GM23338 (cell line): ENCODE results near the gene MEN1. TPM values are rescaled to one million over a fixed set of nuclear protein-coding genes. Genes with fewer than 3 reads are reported as not detected.

Source experiments
- ATAC-seq: fragments of 200-7000 bp; cut with Tn5 transposase; 3 replicates; pipeline ENCODE4 v1.9.1; 2020
- DNase-seq: peaks from one replicate; pipeline ENCODE4 v3.0.0-alpha.2; 2015; ENCODE audit warnings: low spot score
- H2AFZ ChIP-seq: fragments of 200-600 bp; sonication (generic); 2 replicates; pipeline ENCODE4 v1.8.0; 2016; ENCODE audit warnings: antibody characterized with exemption, mild to moderate bottlenecking, moderate library complexity
- H3F3A ChIP-seq: fragments of 200-600 bp; sonication (generic); replicated peaks from 2 replicates; pipeline ENCODE4 v1.8.0; 2017; ENCODE audit warnings: antibody characterized with exemption, mixed run types, low read depth
- H3K27ac ChIP-seq: fragments of 200-600 bp; sonication (generic); 2 replicates; pipeline ENCODE4 v1.6.1; 2016; ENCODE audit warnings: low read depth
- H3K27me3 ChIP-seq: fragments of 200-600 bp; sonication (generic); 2 replicates; pipeline ENCODE4 v1.8.0; 2016; ENCODE audit warnings: mild to moderate bottlenecking, mixed run types, moderate library complexity; ENCODE audit not compliant: insufficient read depth
- H3K36me3 ChIP-seq: fragments of 200-600 bp; sonication (generic); 2 replicates; pipeline ENCODE4 v1.8.0; 2016; ENCODE audit warnings: mild to moderate bottlenecking; ENCODE audit not compliant: insufficient read depth
- H3K4me1 ChIP-seq: fragments of 200-600 bp; sonication (generic); 2 replicates; pipeline ENCODE4 v1.8.0; 2016; ENCODE audit warnings: mild to moderate bottlenecking, moderate library complexity; ENCODE audit not compliant: insufficient read depth
- H3K4me2 ChIP-seq: fragments of 200-600 bp; sonication (generic); 2 replicates; pipeline ENCODE4 v1.7.1; 2017; ENCODE audit warnings: mixed run types
- H3K4me3 ChIP-seq: fragments of 200-600 bp; sonication (generic); 2 replicates; pipeline ENCODE4 v1.6.1; 2016; ENCODE audit warnings: mixed run types
- H3K79me2 ChIP-seq: fragments of 200-600 bp; sonication (generic); replicated peaks from 2 replicates; pipeline ENCODE4 v1.8.0; 2017; ENCODE audit warnings: mild to moderate bottlenecking; ENCODE audit not compliant: insufficient read depth
- H3K9me2 ChIP-seq: fragments of 200-600 bp; sonication (generic); 2 replicates; pipeline ENCODE4 v1.8.0; 2017; ENCODE audit not compliant: insufficient read depth
- H4K20me1 ChIP-seq: fragments of 200-600 bp; sonication (generic); replicated peaks from 2 replicates; pipeline ENCODE4 v1.8.0; 2017; ENCODE audit warnings: mild to moderate bottlenecking; ENCODE audit not compliant: insufficient read depth
- H3K27ac Mint-ChIP-seq: 2 replicates; pipeline ENCODE4 v1.8.0; 2020; ENCODE audit warnings: inconsistent platforms, mild to moderate bottlenecking, moderate library complexity, mixed read lengths
- H3K27me3 Mint-ChIP-seq: 3 replicates; pipeline ENCODE4 v1.8.0; 2022; ENCODE audit warnings: low read depth, mild to moderate bottlenecking, moderate library complexity, mixed read lengths, inconsistent platforms; ENCODE audit not compliant: insufficient read depth, poor library complexity
- H3K36me3 Mint-ChIP-seq: 3 replicates; pipeline ENCODE4 v1.8.0; 2021; ENCODE audit warnings: low read depth, mild to moderate bottlenecking, inconsistent platforms, moderate library complexity, mixed read lengths
- H3K4me1 Mint-ChIP-seq: 3 replicates; pipeline ENCODE4 v1.8.0; 2020; ENCODE audit warnings: mild to moderate bottlenecking, inconsistent platforms, mixed read lengths
- H3K4me3 Mint-ChIP-seq: 3 replicates; pipeline ENCODE4 v1.8.0; 2021; ENCODE audit warnings: moderate library complexity, mild to moderate bottlenecking, inconsistent platforms, mixed read lengths
- H3K9me3 Mint-ChIP-seq: 3 replicates; pipeline ENCODE4 v1.8.0; 2020; ENCODE audit warnings: moderate library complexity, mild to moderate bottlenecking, inconsistent platforms, mixed read lengths
- EZH2 ChIP-seq: fragments of 200-600 bp; sonication (generic); IDR thresholded peaks from one replicate; pipeline ENCODE4 v1.8.0; 2017; ENCODE audit warnings: antibody characterized with exemption, mild to moderate bottlenecking, low read depth; ENCODE audit not compliant: unreplicated experiment
- EZH2phosphoT487 ChIP-seq: fragments of 200-600 bp; sonication (generic); IDR thresholded peaks from one replicate; pipeline ENCODE4 v1.8.1; 2018; ENCODE audit warnings: antibody characterized with exemption; ENCODE audit not compliant: unreplicated experiment
- POLR2AphosphoS5 ChIP-seq: IDR thresholded peaks from 2 replicates; pipeline ENCODE4 v1.6.1; 2016; ENCODE audit warnings: antibody characterized with exemption, low read depth
- ZNF114 ChIP-seq: fragments of 250-450 bp; sonication (Bioruptor Pico); IDR thresholded peaks from 2 replicates; pipeline ENCODE4 v1.5.0; 2020; ENCODE audit warnings: mild to moderate bottlenecking, moderate library complexity
- ZNF331 ChIP-seq: fragments of 250-450 bp; sonication (Bioruptor Pico); IDR thresholded peaks from 2 replicates; pipeline ENCODE4 v1.5.0; 2020; ENCODE audit warnings: low read depth, mild to moderate bottlenecking, moderate library complexity
- polyA plus RNA-seq: library from polyadenylated mRNA; unstranded; fragments of >200 nt; fragmentation: Nextera tagmentation; extraction: Ambion mirVana; gene quantifications from 2 replicates; pipeline ENCODE4 v1.2.1, GENCODE V29; 2016
- total RNA-seq: library from RNA; depleted of rRNA; stranded (reverse); fragments of >200 nt; shearing (Covaris generic); gene quantifications from 2 replicates; pipeline ENCODE4 v1.2.3, GENCODE V29; 2014
- TF ChIP-seq, protein P1 (sequence below): IDR thresholded peaks from one replicate; pipeline ENCODE4 v1.6.1; 2018; ENCODE audit warnings: antibody characterized with exemption; ENCODE audit not compliant: unreplicated experiment
- TF ChIP-seq, protein P2 (sequence below): fragments of 250-450 bp; sonication (Bioruptor Pico); IDR thresholded peaks from 2 replicates; pipeline ENCODE4 v1.5.0; 2020; ENCODE audit warnings: mild to moderate bottlenecking, moderate library complexity

The MEN1 gene
- total and polyA plus RNA-seq, 2 experiments from 2014 or later = 31.6 to 45.2 TPM

DNA sequence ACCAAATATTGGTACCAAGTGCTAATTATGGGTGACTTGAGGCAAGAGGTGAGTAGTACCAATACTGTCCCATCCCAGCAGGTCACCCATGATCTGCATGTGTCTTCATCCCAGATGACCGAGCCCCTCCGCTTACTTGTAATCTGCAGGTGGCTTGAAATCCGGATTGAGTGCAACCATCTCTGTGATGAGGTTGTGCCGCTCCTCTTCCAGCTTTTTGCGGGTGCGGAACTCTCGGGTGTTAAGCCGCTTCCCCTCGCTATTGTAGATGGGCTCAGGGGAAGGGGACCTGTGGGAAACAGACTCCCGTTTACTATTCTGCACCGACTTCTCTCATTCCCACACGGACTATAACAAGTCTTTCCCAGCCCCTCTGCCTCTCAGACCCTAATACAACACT is 40.2 kb downstream of the MEN1 start:
- no peak for DNase-seq
- Histone ChIP-seq H3K27ac (peak overlapping the region; percentile 50), H2AFZ (no peak overlapping the region), H3K36me3 (peaks cover 84% of the 10 kb centered on the region), H3F3A (peaks cover 75% of the 10 kb centered on the region), H3K27me3 (no peaks in the 10 kb centered on the region), H4K20me1 (peaks cover 77% of the 10 kb centered on the region), H3K79me2 (peaks cover 64% of the 10 kb centered on the region), H3K4me2 (no peak overlapping the region), H3K4me1 (peaks cover 6% of the 10 kb centered on the region), H3K4me3 (no peak overlapping the region), H3K9me2 (no peaks in the 10 kb centered on the region)
- TF ChIP-seq POLR2AphosphoS5 (0 out of 2 replicates have a peak, but pooled peaks have one; percentile 5), ZNF114 (CRISPR knock-in tag) (no peak)
- TF ChIP-seq, protein P1, sequence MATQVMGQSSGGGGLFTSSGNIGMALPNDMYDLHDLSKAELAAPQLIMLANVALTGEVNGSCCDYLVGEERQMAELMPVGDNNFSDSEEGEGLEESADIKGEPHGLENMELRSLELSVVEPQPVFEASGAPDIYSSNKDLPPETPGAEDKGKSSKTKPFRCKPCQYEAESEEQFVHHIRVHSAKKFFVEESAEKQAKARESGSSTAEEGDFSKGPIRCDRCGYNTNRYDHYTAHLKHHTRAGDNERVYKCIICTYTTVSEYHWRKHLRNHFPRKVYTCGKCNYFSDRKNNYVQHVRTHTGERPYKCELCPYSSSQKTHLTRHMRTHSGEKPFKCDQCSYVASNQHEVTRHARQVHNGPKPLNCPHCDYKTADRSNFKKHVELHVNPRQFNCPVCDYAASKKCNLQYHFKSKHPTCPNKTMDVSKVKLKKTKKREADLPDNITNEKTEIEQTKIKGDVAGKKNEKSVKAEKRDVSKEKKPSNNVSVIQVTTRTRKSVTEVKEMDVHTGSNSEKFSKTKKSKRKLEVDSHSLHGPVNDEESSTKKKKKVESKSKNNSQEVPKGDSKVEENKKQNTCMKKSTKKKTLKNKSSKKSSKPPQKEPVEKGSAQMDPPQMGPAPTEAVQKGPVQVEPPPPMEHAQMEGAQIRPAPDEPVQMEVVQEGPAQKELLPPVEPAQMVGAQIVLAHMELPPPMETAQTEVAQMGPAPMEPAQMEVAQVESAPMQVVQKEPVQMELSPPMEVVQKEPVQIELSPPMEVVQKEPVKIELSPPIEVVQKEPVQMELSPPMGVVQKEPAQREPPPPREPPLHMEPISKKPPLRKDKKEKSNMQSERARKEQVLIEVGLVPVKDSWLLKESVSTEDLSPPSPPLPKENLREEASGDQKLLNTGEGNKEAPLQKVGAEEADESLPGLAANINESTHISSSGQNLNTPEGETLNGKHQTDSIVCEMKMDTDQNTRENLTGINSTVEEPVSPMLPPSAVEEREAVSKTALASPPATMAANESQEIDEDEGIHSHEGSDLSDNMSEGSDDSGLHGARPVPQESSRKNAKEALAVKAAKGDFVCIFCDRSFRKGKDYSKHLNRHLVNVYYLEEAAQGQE = no peak
- H3K27me3 Mint-ChIP-seq = peaks cover 22% of the 10 kb centered on the region
- ATAC-seq = no peak
- H3K4me3 Mint-ChIP-seq = no peak overlapping the region; the same call in 2 of the 3 replicates
- H3K4me1 Mint-ChIP-seq = peaks cover 36% of the 10 kb centered on the region
- no peaks in the 10 kb centered on the region for H3K9me3 Mint-ChIP-seq
- no peak overlapping the region for H3K27ac Mint-ChIP-seq
- H3K36me3 Mint-ChIP-seq = peaks cover 97% of the 10 kb centered on the region

DNA sequence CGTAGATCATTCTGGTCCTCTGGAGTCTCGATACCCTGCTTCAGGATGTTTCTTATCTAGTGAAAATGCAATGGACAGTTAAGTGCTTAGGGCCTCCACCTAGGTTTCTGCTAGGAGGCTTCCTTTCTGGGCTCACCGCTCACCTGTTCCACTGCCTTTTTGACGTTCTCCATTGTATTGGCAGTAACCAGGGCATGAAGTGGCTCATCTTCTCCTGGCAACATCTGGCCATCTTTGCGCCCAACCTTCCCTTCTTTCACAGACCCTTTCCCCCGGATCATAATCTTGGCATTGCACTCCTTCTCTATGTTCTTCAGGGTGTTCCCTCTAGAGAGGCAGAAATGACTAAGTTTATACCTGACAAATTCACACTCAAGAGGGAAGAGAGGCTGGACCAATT is 41.1 kb downstream of the MEN1 start:
- H2AFZ ChIP-seq = no peak overlapping the region
- Mint-ChIP-seq H3K9me3 (no peaks in the 10 kb centered on the region), H3K4me3 (no peak overlapping the region; the same call in 2 of the 3 replicates), H3K27me3 (peaks cover 28% of the 10 kb centered on the region), H3K27ac (no peak overlapping the region; the same call in 1 of the 2 replicates), H3K36me3 (peaks cover 97% of the 10 kb centered on the region), H3K4me1 (peaks cover 42% of the 10 kb centered on the region)
- no peaks in the 10 kb centered on the region for H3K27me3 ChIP-seq
- H3K27ac ChIP-seq = peak overlapping the region; percentile 74
- H3K4me1 ChIP-seq = peaks cover 15% of the 10 kb centered on the region
- peaks cover 78% of the 10 kb centered on the region for H3F3A ChIP-seq
- no peak overlapping the region for H3K4me2 ChIP-seq
- no peak for ATAC-seq
- H3K9me2 ChIP-seq = no peaks in the 10 kb centered on the region
- peaks cover 62% of the 10 kb centered on the region for H3K79me2 ChIP-seq
- DNase-seq = no peak
- H4K20me1 ChIP-seq = peaks cover 74% of the 10 kb centered on the region
- H3K4me3 ChIP-seq = no peak overlapping the region
- peaks cover 82% of the 10 kb centered on the region for H3K36me3 ChIP-seq
- TF ChIP-seq EZH2 = no peak
- TF ChIP-seq, protein P2, sequence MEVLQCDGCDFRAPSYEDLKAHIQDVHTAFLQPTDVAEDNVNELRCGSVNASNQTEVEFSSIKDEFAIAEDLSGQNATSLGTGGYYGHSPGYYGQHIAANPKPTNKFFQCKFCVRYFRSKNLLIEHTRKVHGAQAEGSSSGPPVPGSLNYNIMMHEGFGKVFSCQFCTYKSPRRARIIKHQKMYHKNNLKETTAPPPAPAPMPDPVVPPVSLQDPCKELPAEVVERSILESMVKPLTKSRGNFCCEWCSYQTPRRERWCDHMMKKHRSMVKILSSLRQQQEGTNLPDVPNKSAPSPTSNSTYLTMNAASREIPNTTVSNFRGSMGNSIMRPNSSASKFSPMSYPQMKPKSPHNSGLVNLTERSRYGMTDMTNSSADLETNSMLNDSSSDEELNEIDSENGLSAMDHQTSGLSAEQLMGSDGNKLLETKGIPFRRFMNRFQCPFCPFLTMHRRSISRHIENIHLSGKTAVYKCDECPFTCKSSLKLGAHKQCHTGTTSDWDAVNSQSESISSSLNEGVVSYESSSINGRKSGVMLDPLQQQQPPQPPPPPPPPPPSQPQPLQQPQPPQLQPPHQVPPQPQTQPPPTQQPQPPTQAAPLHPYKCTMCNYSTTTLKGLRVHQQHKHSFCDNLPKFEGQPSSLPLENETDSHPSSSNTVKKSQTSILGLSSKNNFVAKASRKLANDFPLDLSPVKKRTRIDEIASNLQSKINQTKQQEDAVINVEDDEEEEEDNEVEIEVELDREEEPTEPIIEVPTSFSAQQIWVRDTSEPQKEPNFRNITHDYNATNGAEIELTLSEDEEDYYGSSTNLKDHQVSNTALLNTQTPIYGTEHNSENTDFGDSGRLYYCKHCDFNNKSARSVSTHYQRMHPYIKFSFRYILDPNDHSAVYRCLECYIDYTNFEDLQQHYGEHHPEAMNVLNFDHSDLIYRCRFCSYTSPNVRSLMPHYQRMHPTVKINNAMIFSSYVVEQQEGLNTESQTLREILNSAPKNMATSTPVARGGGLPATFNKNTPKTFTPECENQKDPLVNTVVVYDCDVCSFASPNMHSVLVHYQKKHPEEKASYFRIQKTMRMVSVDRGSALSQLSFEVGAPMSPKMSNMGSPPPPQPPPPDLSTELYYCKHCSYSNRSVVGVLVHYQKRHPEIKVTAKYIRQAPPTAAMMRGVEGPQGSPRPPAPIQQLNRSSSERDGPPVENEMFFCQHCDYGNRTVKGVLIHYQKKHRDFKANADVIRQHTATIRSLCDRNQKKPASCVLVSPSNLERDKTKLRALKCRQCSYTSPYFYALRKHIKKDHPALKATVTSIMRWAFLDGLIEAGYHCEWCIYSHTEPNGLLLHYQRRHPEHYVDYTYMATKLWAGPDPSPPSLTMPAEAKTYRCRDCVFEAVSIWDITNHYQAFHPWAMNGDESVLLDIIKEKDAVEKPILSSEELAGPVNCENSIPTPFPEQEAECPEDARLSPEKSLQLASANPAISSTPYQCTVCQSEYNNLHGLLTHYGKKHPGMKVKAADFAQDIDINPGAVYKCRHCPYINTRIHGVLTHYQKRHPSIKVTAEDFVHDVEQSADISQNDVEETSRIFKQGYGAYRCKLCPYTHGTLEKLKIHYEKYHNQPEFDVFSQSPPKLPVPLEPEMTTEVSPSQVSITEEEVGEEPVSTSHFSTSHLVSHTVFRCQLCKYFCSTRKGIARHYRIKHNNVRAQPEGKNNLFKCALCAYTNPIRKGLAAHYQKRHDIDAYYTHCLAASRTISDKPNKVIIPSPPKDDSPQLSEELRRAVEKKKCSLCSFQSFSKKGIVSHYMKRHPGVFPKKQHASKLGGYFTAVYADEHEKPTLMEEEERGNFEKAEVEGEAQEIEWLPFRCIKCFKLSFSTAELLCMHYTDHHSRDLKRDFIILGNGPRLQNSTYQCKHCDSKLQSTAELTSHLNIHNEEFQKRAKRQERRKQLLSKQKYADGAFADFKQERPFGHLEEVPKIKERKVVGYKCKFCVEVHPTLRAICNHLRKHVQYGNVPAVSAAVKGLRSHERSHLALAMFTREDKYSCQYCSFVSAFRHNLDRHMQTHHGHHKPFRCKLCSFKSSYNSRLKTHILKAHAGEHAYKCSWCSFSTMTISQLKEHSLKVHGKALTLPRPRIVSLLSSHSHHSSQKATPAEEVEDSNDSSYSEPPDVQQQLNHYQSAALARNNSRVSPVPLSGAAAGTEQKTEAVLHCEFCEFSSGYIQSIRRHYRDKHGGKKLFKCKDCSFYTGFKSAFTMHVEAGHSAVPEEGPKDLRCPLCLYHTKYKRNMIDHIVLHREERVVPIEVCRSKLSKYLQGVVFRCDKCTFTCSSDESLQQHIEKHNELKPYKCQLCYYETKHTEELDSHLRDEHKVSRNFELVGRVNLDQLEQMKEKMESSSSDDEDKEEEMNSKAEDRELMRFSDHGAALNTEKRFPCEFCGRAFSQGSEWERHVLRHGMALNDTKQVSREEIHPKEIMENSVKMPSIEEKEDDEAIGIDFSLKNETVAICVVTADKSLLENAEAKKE = no peak
- TF ChIP-seq EZH2phosphoT487 = no peak
- TF ChIP-seq, protein P1 = no peak
- TF ChIP-seq POLR2AphosphoS5 = no peak
- no peak for TF ChIP-seq ZNF331 (CRISPR knock-in tag)
